ENCODE results near the gene CGB3.
"Not testable (repeated sequence)": the region's sequence is repeated elsewhere in the genome, so short reads cannot be mapped to it uniquely, and the experiment has no call there.

Gene CGB3

DNA sequence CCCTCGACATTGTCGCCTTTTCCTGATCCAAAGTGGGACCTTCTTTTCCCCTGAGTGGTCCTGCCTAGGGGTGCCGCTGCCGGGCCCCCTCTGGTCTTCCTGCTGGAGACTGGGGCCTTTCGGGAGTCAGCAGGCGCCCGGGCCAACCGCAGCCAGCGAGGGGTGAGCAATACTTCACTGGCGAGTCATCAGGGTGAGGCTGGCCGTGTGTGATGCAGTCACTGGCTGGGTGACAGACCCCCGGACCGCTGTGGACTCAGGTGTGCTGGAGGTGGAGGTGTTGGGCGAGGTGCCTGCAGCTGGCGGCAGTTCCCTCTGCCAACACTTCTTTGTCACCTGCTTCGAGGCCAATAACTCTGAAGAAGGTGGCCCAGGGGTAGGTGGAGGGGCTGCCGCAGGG is 18.0 kb upstream of the CGB3 start:
- no peak for DNase-seq

GRCh38 chr19:49039736-49040135 is 15.6 kb upstream of the CGB3 start:
- not testable (repeated sequence) for DNase-seq

DNA sequence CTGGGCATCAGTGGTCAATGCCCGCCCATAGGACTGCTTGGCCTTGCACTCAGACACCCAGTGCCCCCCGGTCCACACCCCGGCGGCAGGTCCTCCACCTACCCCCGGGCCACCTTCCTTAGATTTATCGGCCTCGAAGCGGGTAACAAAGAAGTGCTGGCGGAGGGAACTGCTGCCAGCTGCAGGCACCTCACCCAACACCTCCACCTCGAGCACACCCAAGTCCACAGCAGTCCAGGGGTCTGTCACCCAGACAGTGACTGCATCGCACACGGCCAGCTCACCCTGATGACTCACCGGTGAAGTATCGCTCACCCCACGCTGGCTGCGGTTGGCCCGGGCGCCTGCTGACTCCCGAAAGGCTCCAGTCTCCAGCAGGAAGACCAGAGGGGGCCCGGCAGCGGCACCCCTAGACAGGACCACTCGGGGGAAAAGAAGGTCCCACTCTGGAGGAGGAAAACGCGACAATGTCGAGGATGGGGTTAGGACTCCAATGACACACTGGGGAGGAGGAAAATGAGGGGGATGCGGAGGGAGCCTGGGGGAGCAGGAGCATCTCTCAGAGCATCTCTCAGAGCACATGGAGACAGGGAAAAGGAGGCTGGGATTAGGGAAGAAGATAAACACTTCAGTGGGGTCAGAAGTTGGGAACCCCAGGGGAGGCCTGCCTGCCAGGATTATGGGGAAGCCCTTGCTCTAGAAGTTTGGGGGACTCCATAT is 14.6 kb upstream of the CGB3 start:
- not testable (repeated sequence) for DNase-seq

DNA sequence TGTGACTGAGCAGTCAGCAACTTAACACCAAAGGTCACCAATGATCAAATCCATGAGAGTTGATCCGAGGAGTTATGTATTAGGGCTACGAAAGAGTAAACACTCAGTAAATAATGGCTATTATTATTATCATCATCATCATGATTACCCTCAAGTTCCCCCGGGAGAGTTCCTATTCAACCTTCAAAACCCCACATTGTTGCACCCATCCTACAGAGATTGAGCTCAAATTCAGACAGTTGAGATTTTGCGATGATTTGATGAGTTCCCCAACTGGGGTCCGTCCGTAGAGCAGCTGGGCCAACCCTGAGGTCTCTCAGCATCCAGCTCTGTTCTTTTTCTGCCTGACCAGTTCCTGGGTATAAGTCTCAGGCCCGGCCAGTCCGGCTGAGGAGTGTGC is 14.0 kb upstream of the CGB3 start:
- DNase-seq = not testable (repeated sequence)

GRCh38 chr19:49036815-49037214 is 12.7 kb upstream of the CGB3 start, which contains the start of gene CGB1:
CGB1 (minus strand) TSS chr19:49036895; CDS start chr19:49036711, 184 bp downstream.
- not testable (repeated sequence) for DNase-seq

- peak; percentile 26 for DNase-seq
These were observed 7.6 kb upstream of the CGB3 start, which contains the start of gene CGB2 for GRCh38 chr19:49031642-49032301. CGB2 (plus strand) TSS chr19:49031890; CDS start chr19:49032096, 206 bp downstream.

GRCh38 chr19:49030323-49030722 is 6.2 kb upstream of the CGB3 start:
- DNase-seq = not testable (repeated sequence)

DNA sequence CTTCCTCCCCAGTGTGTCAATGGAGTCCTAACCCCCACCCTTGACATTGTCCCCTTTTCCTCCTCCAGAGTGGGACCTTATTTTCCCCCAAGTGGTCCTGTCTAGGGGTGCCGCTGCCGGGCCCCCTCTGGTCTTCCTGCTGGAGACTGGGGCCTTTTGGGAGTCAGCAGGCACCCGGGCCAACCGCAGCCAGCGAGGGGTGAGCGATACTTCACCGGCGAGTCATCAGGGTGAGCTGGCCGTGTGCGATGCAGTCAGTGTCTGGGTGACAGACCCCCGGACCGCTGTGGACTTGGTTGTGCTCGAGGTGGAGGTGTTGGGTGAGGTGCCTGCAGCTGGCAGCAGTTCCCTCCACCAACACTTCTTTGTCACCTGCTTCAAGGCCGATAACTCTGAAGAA is 5.6 kb upstream of the CGB3 start:
- DNase-seq = not testable (repeated sequence)

DNA sequence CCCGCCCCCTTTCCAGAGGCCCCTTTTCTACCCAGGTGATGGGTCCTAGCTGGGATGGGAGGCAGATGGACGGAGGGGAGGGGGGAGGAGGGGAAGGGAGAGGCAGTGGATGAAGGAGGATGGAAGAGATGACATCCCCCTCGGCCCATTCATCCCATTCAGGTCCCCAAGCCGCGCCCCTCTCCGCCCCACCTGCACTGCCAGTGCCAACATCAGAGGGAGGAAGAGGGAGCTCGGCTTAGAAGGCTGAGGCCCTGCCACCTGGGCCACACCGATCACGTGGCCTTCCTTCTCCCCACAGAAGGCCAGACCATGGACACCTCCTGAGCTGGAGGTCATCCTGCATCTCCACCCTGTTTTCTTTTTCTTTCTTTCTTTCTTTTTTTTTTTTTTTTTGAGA is 4.6 kb upstream of the CGB3 start:
- not testable (repeated sequence) for DNase-seq

DNA sequence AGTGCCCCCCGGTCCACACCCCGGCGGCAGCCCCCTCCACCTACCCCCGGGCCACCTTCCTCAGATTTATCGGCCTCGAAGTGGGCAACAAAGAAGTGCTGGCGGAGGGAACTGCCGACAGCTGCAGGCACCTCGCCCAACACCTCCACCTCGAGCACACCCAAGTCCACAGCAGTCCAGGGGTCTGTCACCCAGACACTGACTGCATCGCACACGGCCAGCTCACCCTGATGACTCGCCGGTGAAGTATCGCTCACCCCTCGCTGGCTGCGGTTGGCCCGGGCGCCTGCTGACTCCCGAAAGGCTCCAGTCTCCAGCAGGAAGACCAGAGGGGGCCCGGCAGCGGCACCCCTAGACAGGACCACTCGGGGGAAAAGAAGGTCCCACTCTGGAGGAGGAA is 1.5 kb upstream of the CGB3 start:
- DNase-seq = not testable (repeated sequence)

DNA sequence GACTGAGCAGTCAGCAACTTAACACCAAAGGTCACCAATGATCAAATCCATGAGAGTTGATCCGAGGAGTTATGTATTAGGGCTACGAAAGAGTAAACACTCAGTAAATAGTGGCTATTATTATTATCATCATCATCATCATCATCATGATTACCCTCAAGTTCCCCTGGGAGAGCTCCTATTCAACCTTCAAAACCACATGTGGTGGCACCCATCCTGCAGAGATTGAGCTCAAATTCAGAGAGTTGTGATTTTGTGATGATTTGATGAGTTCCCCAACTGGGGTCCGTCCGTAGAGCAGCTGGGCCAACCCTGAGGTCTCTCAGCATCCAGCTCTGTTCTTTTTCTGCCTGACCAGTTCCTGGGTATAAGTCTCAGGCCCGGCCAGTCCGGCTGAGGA is 955 bp upstream of the CGB3 start:
- DNase-seq = not testable (repeated sequence)

DNA sequence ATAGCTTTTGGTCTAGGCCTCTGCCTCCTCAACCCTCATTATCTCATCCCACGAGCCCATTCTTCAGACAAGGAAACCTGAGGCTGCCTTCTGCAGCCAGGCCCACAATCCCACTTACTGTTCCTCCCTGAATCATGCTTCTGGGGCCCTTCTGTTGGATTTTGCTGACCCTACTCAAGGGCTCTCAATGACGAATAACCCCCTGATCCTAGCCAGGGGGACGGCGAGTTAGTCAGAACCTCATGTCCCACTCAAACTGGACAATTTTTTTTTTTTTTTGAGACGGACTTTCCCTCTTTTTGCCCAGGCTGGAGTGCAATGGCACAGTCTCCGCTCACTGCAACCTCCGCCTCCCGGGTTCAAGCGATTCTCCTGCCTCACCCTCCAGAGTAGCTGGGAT is 2.0 kb downstream of the CGB3 start:
- DNase-seq = no peak

DNA sequence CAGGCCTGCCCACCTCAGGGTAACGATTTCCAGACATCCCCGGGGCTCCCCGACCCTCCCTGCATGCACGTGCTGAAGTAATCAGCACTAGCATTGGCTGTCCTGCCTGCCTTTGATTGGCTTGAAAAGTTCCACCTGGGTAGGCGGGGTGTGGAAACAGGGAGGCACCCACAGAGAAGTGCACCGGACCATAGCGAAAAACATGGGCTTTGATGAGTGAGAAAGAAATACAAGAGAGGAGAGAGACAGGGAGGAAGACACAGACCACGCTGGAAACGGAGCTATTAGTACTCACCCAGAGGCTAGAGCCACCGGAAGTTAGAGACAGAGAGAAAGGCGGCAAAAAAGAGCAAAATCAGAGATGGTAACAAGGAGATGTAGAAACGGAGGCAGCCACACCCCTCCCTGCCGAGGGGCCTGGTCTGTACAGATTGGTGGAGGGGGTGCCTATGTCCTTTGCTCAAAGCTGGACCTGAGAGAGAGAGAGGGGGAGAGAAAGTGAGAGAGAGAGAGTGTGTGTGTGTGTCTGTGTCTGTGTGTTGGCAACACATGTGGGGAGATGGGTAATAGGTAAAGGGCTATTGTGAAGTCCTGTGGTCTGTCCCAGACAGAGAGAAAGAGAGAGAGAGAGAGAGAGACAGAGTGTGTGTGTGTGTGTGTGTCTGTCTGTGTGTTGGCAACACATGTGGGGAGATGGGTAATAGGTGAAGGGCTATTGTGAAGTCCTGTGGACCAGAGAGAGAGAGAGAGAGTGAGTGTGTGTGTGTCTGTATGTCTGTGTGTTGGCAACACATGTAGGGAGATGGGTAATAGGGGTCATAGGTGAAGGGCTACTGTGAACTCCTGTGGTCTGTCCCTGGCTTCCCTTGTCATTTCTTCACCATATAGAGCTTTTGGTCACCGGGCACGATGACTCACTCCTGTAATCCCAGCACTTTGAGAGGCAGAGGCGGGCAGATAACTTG is 2.9 kb downstream of the CGB3 start:
- DNase-seq = no peak

DNA sequence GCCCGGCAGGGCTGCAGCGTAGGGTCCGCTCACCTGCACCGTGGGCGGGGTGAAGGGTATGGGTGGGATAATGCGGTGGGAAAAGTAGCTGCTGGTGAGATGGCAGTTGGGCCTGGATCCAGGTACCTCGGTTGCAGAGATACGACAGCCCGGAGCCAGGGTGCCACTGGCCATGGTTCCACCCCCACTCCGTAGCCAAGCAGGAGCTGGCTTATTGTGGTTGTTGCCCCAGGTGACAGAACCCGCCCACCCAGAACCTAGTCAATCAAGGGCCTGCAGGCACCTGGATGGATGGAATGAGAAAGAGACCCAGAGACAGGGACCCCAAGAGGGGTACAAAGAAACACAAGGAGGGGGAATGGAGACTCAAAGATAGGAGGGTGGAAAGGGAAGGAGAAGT is 3.8 kb downstream of the CGB3 start:
- no peak for DNase-seq

DNA sequence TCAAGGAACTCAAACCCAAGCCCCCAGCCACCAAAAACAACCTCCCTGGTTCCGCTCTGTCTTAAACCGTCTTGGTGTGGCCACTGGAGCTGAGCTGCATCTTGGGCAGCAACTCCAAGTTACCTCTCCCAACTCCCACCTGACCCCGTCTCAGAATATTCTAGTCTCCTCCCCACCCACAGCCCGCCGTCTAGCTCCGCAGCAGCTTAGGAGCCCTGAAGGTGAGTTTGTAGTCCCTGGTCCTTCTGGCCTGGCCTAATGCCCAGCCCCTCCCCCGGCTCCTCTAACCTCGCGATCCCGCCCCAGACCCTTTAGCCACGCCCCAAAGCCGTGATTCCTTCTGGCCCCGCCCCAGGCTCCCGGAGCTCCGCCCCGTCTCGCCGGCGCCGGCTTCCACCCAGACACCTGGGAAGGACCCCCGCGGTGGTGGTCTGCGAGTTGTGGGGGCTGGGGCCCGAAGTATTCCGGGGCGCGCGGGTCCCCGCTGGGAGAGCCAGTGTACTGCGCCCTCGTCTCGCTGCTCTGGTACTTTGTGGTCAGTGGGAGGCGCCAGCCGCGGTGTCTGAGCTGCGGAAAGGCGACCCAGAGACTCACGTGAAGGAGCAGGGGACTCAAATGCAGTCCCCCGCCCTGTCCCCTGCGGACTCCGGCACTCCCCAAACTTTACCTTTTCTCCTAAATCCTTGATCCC is 4.7 kb downstream of the CGB3 start:
- DNase-seq = peak; percentile 52

DNA sequence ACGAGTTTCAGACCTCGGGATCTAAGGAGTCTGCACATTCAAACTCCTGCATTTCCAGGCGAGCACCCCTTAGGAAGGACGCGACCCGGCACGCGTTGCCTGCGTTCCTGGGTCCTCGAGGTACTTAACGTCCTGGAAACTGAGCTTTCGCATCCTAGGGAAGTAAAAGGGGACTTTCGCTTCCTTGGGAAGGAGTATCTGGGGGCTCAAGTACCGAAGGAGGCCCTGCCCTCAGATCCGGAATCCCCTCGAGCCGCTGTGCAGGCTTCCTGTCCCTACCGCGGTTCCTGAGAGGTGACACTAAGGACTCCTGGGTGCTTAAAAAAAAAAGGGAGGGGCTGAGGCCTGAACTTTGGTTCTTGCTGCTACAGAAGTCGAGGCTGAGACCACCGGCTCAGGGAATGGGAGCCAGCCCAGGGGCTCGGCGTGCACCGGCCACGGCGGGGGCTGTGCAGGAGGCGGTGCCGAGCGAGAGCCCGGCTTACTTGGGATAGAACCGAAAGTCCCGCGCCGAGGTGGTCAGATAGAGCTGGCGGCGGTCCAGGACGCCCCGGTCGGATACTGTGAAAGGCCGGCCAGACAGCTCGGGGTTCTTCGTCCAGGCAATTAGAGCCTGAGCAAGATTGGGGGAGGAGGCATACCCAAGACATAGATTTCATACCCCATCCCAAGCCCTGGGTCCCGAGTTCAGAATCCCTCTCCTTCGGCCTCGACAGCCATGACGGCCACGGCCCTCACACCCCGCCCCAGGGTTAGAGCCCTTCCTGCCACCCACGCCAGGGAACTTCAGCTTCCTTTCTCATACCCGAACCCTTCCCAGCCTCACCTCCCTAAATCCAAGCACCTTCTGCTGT is 5.5 kb downstream of the CGB3 start:
- not testable (repeated sequence) for DNase-seq

DNA sequence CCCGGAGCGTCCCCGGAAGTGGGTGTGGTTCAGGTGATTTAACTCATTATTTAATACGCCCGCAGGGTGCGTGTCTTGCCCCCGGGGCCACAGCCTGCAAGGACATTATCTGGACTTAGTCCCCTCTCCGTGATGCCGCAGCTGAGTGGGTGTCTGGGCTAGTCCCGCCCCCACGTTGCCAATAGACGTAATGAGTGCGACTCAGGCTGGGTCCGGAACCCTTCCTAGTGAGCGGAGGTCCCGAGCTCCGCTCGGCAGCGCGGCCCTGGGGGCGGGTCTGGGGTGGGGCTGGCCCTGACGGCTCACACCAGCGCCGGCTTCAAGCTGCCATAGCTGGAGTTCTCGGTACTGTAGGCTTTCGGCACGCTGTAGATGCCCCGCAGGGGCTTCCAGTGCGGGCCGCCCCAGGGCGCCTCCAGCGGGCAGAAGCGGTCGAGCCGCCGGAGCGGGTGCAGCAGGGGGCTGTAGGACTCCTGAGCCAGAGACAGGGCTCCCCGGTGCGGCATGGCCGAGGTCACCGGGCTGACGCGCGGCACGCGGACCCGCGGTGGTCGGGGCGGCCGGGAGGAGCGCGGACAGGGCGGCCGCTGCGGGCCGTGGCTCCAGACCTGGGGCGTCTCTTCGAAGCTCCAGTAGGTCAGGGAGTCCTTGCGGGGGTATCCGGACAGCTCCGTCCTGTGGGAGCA is 6.3 kb downstream of the CGB3 start:
- DNase-seq = peak; percentile 56

- no peak for DNase-seq
These were observed 7.0 kb downstream of the CGB3 start, which contains the start of gene LHB for GRCh38 chr19:49017041-49017665. LHB (minus strand) TSS chr19:49017091; CDS start chr19:49017081, 10 bp downstream.

DNA sequence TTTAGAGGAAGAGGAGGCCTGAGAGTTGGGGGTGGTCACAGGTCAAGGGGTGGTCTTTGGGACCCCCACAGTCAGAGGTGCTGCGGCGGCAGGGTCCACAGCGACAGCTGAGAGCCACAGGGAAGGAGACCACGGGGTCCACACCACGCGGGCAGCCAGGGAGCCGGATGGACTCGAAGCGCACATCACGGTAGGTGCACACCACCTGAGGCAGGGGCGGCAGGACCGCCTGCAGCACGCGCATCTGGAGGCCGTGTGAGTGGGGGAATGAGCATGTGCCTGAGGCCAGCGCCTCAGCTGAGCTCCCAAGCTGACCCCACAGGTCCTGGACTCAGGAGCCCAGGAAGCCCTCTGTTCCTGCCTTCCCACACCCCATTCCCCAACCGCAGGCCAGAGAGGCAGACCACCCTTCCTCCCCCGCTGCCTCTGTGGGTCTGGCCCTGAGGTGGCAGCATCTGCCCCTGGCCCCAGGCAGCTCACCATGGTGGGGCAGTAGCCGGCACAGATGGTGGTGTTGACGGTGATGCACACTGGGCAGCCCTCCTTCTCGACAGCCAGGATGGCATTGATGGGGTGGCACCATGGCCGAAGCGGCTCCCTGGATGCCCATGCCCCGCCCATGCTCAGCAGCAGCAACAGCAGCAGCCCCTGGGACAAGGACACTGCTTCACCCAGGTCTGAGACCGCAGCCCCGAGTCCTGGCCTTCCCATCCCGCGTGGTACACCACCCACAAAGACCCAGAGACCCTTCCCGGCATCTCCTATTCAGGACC is 7.9 kb downstream of the CGB3 start:
- no peak for DNase-seq

Measured in T-helper 9 cell (primary cell).